ENCODE measurements around the gene GNL2.
A peak's percentile ranks its signal among the peaks of the same experiment; 100 is the strongest.

The GNL2 gene

DNA sequence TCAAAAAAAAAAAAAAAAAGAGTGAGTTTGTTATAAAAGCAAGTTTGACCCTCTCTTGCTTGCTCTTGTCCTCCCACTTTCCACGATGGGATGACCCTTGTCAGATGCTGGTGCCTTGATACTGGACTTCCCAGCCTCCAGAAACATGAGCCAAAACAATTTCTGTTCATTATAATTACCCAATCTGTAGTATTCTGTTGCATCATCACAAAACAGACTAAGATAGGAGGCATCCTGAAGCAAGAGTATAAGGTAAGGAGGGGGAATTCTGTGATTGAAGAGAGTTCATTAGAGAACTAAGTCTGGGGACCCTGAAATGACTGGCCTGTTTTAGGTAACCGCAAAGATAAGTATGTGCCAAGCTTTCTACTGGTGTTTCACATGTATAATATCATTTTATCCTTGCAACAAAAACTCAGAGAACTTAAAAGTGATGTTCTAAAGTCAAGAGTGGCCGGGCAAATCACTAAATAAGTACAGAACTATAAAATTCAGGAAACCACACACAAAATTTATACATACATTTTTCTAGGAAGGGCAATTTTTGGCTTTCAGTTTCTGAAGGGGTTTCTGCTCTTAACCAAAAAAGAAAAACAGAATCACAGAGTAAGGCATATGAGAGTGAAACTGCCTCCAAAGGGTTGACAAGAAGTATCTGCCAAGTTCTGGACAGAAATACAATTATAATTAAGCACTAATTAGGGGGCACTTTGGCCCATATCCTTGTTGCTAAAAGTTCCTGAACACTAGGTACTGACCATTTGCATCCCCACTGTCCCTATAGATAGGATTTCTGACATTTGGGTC is 25.0 kb downstream of the GNL2 start:
- in situ Hi-C loops (cut with HindIII; ENCODE audit: low pct_ligation_motif_present, low sequenced_read_pairs), result no loop called here
- DNase-seq, result no peak
- peaks cover 94% of the 10 kb centered on the region for H3K36me3 ChIP-seq (replicated peaks)
- H3K27ac ChIP-seq, result no peak overlapping the region
- TF ChIP-seq, protein P1, sequence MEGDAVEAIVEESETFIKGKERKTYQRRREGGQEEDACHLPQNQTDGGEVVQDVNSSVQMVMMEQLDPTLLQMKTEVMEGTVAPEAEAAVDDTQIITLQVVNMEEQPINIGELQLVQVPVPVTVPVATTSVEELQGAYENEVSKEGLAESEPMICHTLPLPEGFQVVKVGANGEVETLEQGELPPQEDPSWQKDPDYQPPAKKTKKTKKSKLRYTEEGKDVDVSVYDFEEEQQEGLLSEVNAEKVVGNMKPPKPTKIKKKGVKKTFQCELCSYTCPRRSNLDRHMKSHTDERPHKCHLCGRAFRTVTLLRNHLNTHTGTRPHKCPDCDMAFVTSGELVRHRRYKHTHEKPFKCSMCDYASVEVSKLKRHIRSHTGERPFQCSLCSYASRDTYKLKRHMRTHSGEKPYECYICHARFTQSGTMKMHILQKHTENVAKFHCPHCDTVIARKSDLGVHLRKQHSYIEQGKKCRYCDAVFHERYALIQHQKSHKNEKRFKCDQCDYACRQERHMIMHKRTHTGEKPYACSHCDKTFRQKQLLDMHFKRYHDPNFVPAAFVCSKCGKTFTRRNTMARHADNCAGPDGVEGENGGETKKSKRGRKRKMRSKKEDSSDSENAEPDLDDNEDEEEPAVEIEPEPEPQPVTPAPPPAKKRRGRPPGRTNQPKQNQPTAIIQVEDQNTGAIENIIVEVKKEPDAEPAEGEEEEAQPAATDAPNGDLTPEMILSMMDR (IDR thresholded peaks at IDR 0.05; ENCODE audit: low read depth, low read length, missing control alignments), result no peak
- no peaks in the 10 kb centered on the region for H3K27me3 ChIP-seq (replicated peaks)
- no peak overlapping the region for H3K4me3 ChIP-seq (ENCODE audit: low read depth, low read length)

- no peak for DNase-seq
- in situ Hi-C loops (cut with HindIII; ENCODE audit: low pct_ligation_motif_present, low sequenced_read_pairs), result no loop called here
- peaks cover 74% of the 10 kb centered on the region for H3K36me3 ChIP-seq (replicated peaks)
- no peak overlapping the region for H3K4me3 ChIP-seq (ENCODE audit: low read depth, low read length)
- no peak overlapping the region for H3K27ac ChIP-seq
- no peaks in the 10 kb centered on the region for H3K27me3 ChIP-seq (replicated peaks)
- TF ChIP-seq, protein P1 (IDR thresholded peaks at IDR 0.05; ENCODE audit: low read depth, low read length, missing control alignments), result no peak
These were observed 28.7 kb downstream of the GNL2 start for GRCh38 chr1:37567023-37567422.

DNA sequence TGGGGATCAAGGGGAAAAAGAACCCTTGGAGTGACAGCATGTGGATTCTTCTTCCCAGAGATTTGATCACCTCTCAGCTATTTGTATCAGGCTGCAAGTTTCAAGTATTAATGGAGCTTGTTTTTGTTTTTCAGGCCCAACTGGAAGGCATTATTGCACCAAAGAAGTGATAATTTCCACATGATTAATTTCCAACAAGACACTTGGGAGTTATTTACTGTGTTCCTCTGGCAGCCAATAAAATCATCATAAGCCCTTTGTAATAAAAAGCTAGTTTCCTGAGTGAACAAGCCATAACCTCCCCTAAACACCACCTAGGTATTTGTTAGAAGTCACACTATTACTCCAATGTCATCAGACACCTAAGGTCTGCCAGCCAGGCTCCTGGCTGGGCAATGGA is 30.8 kb downstream of the GNL2 start:
- in situ Hi-C loops (cut with HindIII; ENCODE audit: low pct_ligation_motif_present, low sequenced_read_pairs), result no loop called here
- H3K4me3 ChIP-seq (ENCODE audit: low read depth, low read length), result no peak overlapping the region
- H3K27ac ChIP-seq, result no peak overlapping the region
- H3K36me3 ChIP-seq (replicated peaks), result peaks cover 60% of the 10 kb centered on the region
- TF ChIP-seq, protein P1 (IDR thresholded peaks at IDR 0.05; ENCODE audit: low read depth, low read length, missing control alignments), result no peak
- DNase-seq, result no peak
- no peaks in the 10 kb centered on the region for H3K27me3 ChIP-seq (replicated peaks)

DNA sequence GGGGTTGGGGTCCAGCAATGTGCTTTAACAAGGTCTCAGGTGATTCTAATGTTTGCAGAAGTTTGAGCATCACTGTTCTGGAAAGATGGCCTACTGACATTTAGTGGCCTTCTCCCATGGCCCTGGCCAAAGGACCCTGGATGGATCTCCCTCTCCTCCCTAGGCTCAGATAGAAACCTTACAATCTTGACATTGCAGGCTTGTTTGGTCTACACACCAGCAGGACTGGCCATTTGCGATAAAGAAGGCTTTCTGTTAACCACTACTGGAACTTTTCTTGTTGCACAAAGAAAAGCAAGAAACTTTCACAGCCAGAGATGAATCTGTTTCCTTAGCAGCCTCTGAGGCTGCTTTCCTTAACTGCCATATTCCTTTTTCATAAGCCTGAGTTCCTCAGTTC is 32.8 kb downstream of the GNL2 start:
- TF ChIP-seq, protein P1 (IDR thresholded peaks at IDR 0.05; ENCODE audit: low read depth, low read length, missing control alignments), result no peak
- in situ Hi-C loops (cut with HindIII; ENCODE audit: low pct_ligation_motif_present, low sequenced_read_pairs), result no loop called here
- H3K4me3 ChIP-seq (ENCODE audit: low read depth, low read length), result no peak overlapping the region
- H3K27me3 ChIP-seq (replicated peaks), result no peaks in the 10 kb centered on the region
- no peak overlapping the region for H3K27ac ChIP-seq
- DNase-seq, result no peak
- H3K36me3 ChIP-seq (replicated peaks), result peaks cover 41% of the 10 kb centered on the region

GRCh38 chr1:37561133-37562132 is 34.3 kb downstream of the GNL2 start:
- TF ChIP-seq, protein P1 (IDR thresholded peaks at IDR 0.05; ENCODE audit: low read depth, low read length, missing control alignments), result peak; percentile 75
- Histone ChIP-seq H3K27ac (no peak overlapping the region), H3K36me3 (replicated peaks) (peaks cover 25% of the 10 kb centered on the region), H3K4me3 (ENCODE audit: low read depth, low read length) (no peak overlapping the region), H3K27me3 (replicated peaks) (no peaks in the 10 kb centered on the region)
- peak; percentile 20 for DNase-seq
- in situ Hi-C loops (cut with HindIII; ENCODE audit: low pct_ligation_motif_present, low sequenced_read_pairs), result no loop called here

Measured in brain microvascular endothelial cell (primary cell).